A673 (cell line): ENCODE results near the gene DCAF7. TPM values are rescaled to one million over a fixed set of nuclear protein-coding genes. Genes with fewer than 3 reads are reported as not detected.

Experiments
- BruUV-seq: library from RNA; stranded (reverse); fragments of 400-500 nt; replicated peaks from 2 replicates; lab custom pipeline; 2021; lab: Mats Ljungman, UMichigan
- CTCF ChIA-PET: fragments of 300-600 bp; sonication (Branson Sonifier 250); formaldehyde crosslinking; loops from one replicate; lab custom pipeline; 2022; ENCODE audit warnings: antibody characterized with exemption; lab: Charles Lee
- POLR2A ChIA-PET: fragments of 300-600 bp; sonication (Branson Sonifier 250); formaldehyde crosslinking; loops from one replicate; lab custom pipeline; 2022; ENCODE audit warnings: antibody characterized with exemption; ENCODE audit not compliant: low non-redundant PET; lab: Charles Lee
- DNase-seq: peaks from one replicate; pipeline ENCODE4 v3.0.0-alpha.2; 2015; ENCODE audit warnings: low spot score
- H3K27ac ChIP-seq: fragments of 200-600 bp; sonication (generic); 2 replicates; pipeline ENCODE4 v1.5.1; 2016; ENCODE audit warnings: mixed run types, low read depth, mild to moderate bottlenecking, mixed read lengths, antibody characterized with exemption, low read length; ENCODE audit not compliant: poor library complexity, severe bottlenecking
- H3K27me3 ChIP-seq: fragments of 200-600 bp; sonication (generic); replicated peaks from 2 replicates; pipeline ENCODE4 v1.6.1; 2017; ENCODE audit warnings: mixed run types, low read depth, mild to moderate bottlenecking, mixed read lengths, antibody characterized with exemption, low read length; ENCODE audit not compliant: insufficient read depth, poor library complexity
- H3K36me3 ChIP-seq: fragments of 200-600 bp; sonication (generic); 2 replicates; pipeline ENCODE4 v1.6.1; 2016; ENCODE audit warnings: mixed run types, mild to moderate bottlenecking, mixed read lengths, antibody characterized with exemption, low read length; ENCODE audit not compliant: insufficient read depth, poor library complexity, severe bottlenecking
- H3K4me1 ChIP-seq: fragments of 200-600 bp; sonication (generic); 2 replicates; pipeline ENCODE4 v1.6.1; 2017; ENCODE audit warnings: mixed run types, mild to moderate bottlenecking, mixed read lengths, antibody characterized with exemption, low read length; ENCODE audit not compliant: insufficient read depth, poor library complexity, severe bottlenecking
- H3K4me3 ChIP-seq: fragments of 200-600 bp; sonication (generic); 2 replicates; pipeline ENCODE4 v1.5.1; 2016; ENCODE audit warnings: low read depth, mixed run types, mild to moderate bottlenecking, mixed read lengths, low read length; ENCODE audit not compliant: poor library complexity, severe bottlenecking
- H3K9me3 ChIP-seq: fragments of 200-600 bp; sonication (generic); 2 replicates; pipeline ENCODE4 v1.6.1; 2016; ENCODE audit warnings: mixed run types, low read depth, mild to moderate bottlenecking, mixed read lengths, antibody characterized with exemption, low read length; ENCODE audit not compliant: poor library complexity, severe bottlenecking
- CTCF ChIP-seq: fragments of 300-800, 200-600 bp; sonication (generic); conservative IDR thresholded peaks from 2 replicates; pipeline ENCODE4 v1.5.1; 2017; ENCODE audit warnings: low read depth, mild to moderate bottlenecking, antibody characterized with exemption, low read length, moderate library complexity, mixed read lengths
- EZH2 ChIP-seq: fragments of 200-600 bp; sonication (generic); IDR thresholded peaks from 2 replicates; pipeline ENCODE4 v1.6.1; 2017; ENCODE audit warnings: borderline replicate concordance, low read depth, mild to moderate bottlenecking, mixed read lengths, antibody characterized with exemption, low read length; ENCODE audit not compliant: poor library complexity, severe bottlenecking
- intact Hi-C: fragments of 100-400 bp; cut with micrococcal nuclease; formaldehyde crosslinking; loops from one replicate; pipeline ENCODE4 v1.10.0; 2022; ENCODE audit not compliant: unreplicated experiment
- total RNA-seq: library from RNA; stranded (reverse); gene quantifications from 2 replicates; pipeline ENCODE4 v1.2.3, GENCODE V29; 2021

The DCAF7 gene
- total RNA-seq, 1 experiment from 2014 or later, result 116 TPM

- Histone ChIP-seq H3K27me3 (no peaks in the 10 kb centered on the region), H3K27ac (no peak overlapping the region), H3K9me3 (no peaks in the 10 kb centered on the region), H3K4me1 (no peaks in the 10 kb centered on the region), H3K4me3 (no peak overlapping the region), H3K36me3 (no peaks in the 10 kb centered on the region)
- ChIA-PET POLR2A (no interaction called here), CTCF (no interaction called here)
- DNase-seq, result no peak
- intact Hi-C loops, result no loop called here
- BruUV-seq, result no TSS peak
- no peak for TF ChIP-seq CTCF
- no peak for TF ChIP-seq EZH2
Observed at GRCh38 chr17:63524051-63524450, 26.2 kb upstream of the DCAF7 start.

GRCh38 chr17:63525190-63525946 lies 24.9 kb upstream of the DCAF7 start:
- intact Hi-C loops, result no loop called here
- Histone ChIP-seq H3K4me1 (no peaks in the 10 kb centered on the region), H3K27ac (no peak overlapping the region), H3K4me3 (no peak overlapping the region), H3K9me3 (no peaks in the 10 kb centered on the region), H3K36me3 (no peaks in the 10 kb centered on the region), H3K27me3 (no peaks in the 10 kb centered on the region)
- TF ChIP-seq EZH2 (no peak), CTCF (no peak)
- BruUV-seq, result no TSS peak
- ChIA-PET CTCF (no interaction called here), POLR2A (no interaction called here)
- DNase-seq, result no peak

- BruUV-seq, result no TSS peak
- ChIA-PET CTCF (no interaction called here), POLR2A (interaction anchor here (0.5 kb wide), 1 partner anchor 415 kb away, joined by 3 read pairs; no protein-coding TSS in a partner anchor)
Observed at GRCh38 chr17:63526861-63527260, 23.4 kb upstream of the DCAF7 start.

More at GRCh38 chr17:63526861-63527260, 23.4 kb upstream of the DCAF7 start:
- H3K4me1 ChIP-seq, result no peaks in the 10 kb centered on the region
- intact Hi-C loops, result no loop called here
- no peak overlapping the region for H3K27ac ChIP-seq
- H3K36me3 ChIP-seq, result no peaks in the 10 kb centered on the region
- H3K9me3 ChIP-seq, result no peaks in the 10 kb centered on the region
- no peak for DNase-seq
- no peak overlapping the region for H3K4me3 ChIP-seq
- no peaks in the 10 kb centered on the region for H3K27me3 ChIP-seq
- no peak for TF ChIP-seq EZH2
- TF ChIP-seq CTCF, result no peak
